ENCODE results near the gene TRAPPC5. TPM values are rescaled to one million over a fixed set of nuclear protein-coding genes. Genes with fewer than 3 reads are reported as not detected.

TRAPPC5 gene
- polyA plus RNA-seq, 3 donors, result 36.3 to 71.1 (median 62.5) TPM

DNA sequence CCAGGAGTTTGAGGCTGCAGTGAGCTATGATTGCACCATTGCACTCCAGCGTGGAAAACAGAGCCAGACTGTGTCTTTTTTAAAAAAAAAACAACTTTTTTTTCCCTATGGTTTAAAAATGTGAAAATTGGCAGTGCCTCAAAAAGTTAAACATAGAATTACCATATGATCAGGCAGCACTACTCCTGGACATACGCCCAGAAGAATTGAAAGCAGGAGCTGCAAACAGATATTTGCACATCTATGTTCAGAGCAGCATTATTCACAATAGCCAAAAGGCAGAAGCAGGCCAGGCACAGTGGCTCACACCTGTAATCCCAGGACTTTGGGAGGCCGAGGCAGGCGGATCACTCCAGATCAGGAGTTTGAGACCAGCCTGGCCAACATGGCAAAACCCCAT, 15.6 kb upstream of the TRAPPC5 start:
- no peak for DNase-seq (ENCODE audit: extremely low read depth in 1 of 11, low read depth in 9 of 11, low spot score in 4 of 11)

DNA sequence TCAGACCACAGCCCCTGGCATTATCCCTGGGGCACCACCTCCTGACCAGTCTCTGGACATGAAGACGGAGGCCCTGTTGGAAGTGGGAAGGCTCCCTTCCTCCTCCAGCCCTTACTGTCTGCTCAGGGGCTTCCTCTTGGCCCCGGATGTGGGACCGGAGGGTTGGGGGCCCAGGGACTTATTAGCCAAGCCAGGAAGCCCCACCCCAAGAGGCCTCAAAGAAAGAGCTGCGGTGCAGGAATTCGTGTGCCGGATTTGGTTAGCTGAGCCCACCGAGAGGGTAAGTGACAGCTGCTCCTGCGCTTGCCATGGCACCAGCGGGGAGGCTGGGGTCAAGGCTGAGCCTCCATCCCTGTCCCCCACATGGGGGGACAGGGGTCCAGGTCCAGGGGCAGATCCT, 11.8 kb upstream of the TRAPPC5 start, which contains the start of gene RETN:
Gene RETN, plus strand, starts transcription at position 208 of the 400 bp plus-strand sequence. CDS start 278 bp downstream, outside the sequence.
- no peak for DNase-seq (ENCODE audit: extremely low read depth in 1 of 11, low read depth in 9 of 11, low spot score in 4 of 11)

DNA sequence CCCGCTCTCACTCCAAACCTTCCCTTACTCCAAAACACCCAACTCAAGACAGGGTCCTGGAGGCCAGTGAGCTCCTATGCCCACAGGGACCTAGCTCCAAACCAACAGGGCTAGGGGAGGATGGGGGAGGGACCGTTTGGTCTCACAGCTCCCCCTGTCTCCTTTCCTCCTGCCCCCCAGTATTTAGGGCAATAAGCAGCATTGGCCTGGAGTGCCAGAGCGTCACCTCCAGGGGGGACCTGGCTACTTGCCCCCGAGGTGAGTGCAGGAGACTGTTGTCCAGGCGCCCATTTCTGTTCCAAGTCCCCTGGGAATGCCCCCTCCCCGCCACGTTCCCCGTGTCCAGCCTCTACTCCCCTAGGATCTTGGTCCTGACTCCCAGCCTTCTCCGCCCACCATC, 11.0 kb upstream of the TRAPPC5 start:
- no peak for DNase-seq (ENCODE audit: extremely low read depth in 1 of 11, low read depth in 9 of 11, low spot score in 4 of 11)

DNA sequence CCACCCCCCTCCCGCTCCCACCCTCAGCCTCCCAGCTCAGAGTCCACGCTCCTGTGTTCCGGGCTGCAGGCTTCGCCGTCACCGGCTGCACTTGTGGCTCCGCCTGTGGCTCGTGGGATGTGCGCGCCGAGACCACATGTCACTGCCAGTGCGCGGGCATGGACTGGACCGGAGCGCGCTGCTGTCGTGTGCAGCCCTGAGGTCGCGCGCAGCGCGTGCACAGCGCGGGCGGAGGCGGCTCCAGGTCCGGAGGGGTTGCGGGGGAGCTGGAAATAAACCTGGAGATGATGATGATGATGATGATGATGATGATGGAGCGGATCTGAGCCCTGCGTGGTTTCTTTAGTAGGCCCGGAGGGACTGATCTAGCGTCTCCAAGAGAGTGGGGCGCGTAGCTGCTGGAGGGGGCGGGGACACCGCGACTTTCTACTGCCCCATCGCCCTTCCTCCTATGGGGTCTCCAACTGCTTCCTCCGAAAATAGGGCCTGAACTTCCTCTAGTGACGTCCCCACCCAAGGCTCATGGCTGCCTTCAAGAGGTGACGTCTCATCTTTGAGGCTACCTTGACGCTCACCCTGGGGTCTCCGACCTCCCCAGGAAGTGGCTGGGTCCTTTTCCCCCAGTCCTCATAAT, 10.4 kb upstream of the TRAPPC5 start:
- peak in 1 of 11 donors; percentile 45 for DNase-seq (ENCODE audit: extremely low read depth in 1 of 11, low read depth in 9 of 11, low spot score in 4 of 11)

DNA sequence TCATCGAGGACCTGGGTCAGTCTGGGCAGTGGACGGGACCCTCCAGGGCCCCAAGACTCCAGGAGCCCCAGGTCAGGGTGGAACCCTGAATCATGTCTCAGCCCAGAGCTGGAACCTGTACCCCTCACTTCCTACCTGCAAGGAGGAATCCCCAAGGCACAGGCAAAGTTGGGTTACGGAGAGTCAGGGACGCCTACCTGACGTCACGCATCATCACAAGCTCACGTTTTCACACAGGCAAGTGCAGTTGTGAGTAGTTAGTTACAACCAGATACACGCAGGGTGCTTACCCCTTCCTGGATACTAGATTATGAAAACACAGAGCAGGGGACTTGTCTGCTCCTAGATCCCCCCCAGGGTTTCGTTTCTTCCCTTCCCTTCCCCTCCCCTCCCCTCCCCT, 9.8 kb upstream of the TRAPPC5 start:
- no peak for DNase-seq (ENCODE audit: extremely low read depth in 1 of 11, low read depth in 9 of 11, low spot score in 4 of 11)

DNA sequence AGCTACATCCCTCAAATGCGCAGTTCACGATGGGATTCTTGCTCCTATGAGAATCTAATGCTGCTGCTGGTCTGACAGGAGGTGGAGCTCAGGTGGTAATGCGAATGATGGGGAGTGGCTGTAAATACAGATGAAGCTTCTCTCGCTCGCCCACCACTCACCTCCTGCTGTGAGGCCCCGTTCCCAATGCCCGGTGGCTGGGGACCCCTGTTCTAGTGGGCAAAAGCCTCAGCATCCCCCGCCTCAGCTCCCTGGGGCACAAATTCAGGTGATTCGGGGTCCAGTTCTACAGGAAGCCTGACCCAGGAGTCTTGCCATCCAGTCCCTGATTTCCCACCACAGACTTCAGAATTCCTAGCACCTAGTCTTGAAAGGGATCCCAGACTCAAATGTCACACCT, 8.1 kb upstream of the TRAPPC5 start:
- DNase-seq (ENCODE audit: extremely low read depth in 1 of 11, low read depth in 9 of 11, low spot score in 4 of 11), result no peak

DNA sequence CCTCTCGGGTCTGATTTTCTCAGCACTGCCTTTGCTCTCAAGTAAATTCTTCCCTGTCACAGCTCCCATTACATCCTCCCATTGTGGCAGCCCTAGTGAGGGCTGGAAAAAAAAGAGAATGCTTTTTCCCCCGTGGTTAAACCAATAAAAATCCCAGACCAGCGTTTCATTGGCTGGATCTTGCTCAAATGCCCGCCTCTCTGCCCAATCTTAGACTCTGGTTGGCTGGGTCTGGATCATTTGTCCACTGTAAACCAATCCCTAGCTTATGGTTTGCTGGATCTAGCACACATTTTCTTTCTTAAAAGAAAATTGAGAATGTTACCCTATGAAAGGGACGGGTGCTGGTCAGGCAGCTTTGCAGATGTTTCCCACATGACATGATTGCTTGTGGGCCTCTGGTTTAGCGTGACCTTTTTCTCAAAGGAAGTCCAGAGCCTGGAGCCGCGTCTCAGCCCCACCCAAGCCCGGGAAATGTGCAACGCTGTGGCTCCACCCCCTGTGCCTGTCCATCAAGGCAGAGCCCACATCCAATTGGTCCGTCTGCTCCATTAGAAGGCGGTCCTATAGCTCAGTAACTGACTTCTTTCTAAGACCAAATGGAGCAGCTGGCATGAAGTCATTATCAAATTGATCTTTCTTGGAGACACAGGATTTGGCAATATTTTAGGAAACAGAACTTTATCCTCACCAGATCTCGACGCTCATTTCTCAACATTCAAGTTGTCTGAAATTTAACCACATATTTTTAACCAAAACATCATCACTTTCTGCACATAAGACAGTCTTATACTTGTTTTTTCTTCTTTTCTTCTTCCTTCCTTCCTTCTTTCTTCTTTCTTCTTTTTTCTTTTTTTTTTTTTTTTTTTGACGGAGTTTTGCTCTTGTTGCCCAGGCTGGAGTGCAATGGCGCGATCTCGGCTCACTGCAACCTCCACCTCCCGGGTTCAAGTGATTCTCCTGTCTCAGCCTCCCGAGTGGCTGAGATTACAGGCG, 6.3 kb upstream of the TRAPPC5 start:
- peak in 1 of 11 donors; percentile 19 for DNase-seq (ENCODE audit: extremely low read depth in 1 of 11, low read depth in 9 of 11, low spot score in 4 of 11)

DNA sequence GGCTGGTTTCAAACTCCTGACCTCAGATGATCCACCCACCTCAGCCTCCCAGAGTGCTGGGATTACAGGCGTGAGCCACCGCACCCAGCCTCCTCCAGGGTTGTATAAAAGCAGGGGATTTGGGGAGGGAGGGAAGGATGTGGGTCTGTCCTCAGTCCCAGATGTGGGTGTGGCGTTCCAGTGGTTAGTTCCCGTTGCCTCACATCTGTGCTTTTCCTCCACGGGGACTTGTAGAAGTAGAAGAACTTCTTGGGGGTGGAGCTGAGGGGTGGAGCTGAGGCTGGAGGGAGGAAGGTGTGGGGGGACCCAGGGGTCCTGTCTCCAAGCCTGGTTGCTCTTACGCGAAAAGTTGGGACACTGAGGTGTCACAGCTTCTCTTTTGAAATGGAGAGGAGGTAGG, 4.3 kb upstream of the TRAPPC5 start:
- no peak for DNase-seq (ENCODE audit: extremely low read depth in 1 of 11, low read depth in 9 of 11, low spot score in 4 of 11)

DNA sequence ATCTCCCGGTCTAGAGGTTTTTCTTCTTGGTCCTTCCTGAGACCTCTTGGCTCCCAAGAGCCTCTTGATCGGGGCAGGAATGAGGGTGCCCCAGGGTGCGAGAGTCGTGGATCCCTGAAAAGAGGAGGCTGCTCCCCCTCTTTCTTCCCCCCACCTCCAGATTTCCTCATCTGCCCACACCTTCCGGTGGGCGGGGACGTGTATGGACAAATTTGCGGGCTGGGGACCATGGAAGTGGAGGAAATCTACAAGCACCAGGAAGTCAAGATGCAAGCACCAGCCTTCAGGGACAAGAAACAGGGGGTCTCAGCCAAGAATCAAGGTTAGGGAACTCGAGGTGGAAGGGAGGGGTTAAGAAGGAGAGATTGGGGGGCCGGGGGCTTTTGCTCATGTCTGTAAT, 3.8 kb upstream of the TRAPPC5 start, which contains the start of gene MCEMP1:
Gene MCEMP1, plus strand, starts transcription at position 237 of the 400 bp plus-strand sequence. Its CDS starts 31 bp downstream, at position 268.
- no peak for DNase-seq (ENCODE audit: extremely low read depth in 1 of 11, low read depth in 9 of 11, low spot score in 4 of 11)

DNA sequence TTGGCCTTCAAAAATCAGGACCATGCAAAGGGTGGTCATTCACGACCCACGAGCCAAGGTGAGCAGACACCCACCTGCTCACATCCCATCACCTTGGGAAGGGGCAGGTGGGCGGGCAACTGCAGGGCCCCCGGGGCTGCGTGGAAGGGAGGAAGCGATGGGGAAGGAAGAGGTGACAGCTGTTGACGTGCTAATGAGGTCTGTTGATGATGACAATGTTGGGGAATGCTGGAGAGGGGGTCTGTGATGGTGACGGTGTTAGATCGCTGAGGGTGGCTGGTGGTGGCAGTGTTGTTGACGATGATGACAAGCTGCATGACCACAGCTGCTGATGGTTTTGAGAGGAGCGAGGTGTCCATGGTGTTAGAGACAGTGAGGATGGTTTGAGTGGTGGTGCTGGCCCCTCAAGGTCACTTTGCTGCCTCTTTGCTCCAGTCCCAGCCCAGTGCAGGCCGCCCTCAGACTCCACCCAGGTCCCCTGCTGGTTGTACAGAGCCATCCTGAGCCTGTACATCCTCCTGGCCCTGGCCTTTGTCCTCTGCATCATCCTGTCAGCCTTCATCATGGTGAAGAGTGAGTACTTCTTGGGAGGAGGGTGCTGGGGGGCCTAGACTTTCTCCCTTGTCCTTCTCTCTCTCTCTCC, 2.8 kb upstream of the TRAPPC5 start:
- no peak for DNase-seq (ENCODE audit: extremely low read depth in 1 of 11, low read depth in 9 of 11, low spot score in 4 of 11)

DNA sequence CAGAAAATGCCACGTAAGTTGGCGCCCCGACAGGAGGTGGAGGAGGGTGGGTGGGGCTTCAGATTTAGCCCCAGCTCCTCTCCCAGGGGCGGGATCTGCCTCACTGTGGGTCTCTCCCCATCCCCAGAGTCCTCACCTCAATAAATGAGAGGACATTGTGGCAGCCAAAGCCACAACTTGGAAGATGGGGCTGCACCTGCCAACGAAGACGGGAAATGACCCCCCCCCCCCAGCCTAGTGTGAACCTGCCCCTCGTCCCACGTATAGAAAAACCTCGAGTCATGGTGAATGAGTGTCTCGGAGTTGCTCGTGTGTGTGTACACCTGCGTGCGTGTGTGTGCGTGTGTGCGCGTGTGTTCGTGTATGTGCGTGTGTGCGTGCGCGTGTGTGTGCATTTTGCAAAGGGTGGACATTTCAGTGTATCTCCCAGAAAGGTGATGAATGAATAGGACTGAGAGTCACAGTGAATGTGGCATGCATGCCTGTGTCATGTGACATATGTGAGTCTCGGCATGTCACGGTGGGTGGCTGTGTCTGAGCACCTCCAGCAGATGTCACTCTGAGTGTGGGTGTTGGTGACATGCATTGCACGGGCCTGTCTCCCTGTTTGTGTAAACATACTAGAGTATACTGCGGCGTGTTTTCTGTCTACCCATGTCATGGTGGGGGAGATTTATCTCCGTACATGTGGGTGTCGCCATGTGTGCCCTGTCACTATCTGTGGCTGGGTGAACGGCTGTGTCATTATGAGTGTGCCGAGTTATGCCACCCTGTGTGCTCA, 1.5 kb upstream of the TRAPPC5 start:
- no peak for DNase-seq (ENCODE audit: extremely low read depth in 1 of 11, low read depth in 9 of 11, low spot score in 4 of 11)

DNA sequence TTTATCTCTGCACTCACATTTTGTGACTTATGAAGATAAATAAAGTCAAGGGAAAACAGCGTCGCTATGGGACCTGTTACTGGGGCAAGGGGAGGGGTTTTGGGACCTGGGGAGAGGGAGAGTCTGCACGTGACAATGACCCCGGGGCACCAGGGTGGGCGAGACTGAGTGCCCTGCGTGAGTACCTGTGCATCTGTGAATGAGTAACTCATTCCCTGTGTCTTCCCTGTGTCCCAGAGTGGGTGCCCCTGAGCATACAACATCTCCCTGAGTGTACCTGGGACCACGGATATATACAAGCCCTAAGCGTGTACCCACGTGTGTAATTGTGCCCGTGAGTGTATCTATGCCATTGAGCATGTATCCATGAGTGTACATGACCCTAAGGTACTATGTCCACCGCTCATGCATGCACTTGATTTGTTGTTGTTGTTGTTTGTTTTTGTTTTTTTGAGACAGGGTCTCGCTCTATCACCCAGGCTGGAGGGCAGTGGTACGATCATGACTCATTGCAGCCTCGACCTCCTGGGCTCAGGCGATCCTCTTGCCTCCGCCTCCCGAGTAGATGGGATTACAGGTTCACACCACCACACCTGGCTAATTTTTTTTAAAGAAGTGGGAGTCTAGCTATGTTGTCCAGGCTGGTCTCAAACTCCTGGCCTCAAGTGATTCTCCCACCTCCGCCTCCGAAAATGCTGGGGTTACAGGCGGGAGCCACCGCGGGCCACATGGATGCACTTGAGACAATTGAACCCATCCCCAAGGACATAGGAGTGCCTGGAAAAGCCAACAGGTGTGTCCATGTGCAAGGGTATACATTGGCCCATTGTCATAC, 645 bp upstream of the TRAPPC5 start:
- no peak for DNase-seq (ENCODE audit: extremely low read depth in 1 of 11, low read depth in 9 of 11, low spot score in 4 of 11)

DNA sequence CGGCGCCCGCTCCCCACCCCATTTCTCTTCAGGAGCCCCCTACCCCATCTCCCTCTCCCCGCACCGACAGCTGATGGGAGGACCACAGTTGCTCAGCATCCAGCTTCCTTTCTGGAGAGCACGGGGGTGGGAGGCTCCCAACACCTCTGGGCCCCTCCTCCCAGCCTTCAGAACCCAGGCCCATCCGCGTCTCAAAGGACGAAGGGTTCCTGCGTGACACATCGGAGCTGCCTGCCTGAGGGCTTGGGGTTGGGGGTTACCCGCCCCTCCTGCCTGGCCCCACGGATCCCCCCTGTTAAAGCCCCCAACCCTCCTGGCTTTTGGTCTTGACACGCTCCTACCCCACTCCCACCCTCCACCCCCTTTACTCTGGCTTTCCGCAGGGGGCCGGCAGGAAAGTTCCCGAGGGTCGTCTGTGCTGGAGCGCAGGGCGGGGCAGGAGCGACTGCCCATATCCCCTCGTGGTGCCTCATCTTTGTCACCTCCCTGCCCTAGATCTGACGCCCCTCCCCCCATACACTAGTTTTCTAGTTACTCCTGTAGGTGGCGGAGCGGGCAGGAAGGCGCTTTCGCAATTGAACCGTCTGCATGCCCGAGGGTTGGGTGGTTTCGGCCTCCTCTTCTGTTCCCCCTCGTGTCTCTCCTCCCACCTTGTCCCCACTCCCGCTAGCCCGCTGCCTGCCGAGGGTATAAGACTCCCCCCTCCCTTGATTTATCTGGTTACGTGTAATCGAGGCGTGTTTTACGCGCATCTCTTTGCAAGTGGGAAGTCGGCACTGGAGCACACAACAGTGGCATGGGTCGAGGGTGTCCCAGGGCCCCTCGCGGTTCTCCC, 924 bp downstream of the TRAPPC5 start:
- DNase-seq (ENCODE audit: extremely low read depth in 1 of 11, low read depth in 9 of 11, low spot score in 4 of 11), result peak in 7 of 11 donors; percentile 55 to 77 (median 74)

DNA sequence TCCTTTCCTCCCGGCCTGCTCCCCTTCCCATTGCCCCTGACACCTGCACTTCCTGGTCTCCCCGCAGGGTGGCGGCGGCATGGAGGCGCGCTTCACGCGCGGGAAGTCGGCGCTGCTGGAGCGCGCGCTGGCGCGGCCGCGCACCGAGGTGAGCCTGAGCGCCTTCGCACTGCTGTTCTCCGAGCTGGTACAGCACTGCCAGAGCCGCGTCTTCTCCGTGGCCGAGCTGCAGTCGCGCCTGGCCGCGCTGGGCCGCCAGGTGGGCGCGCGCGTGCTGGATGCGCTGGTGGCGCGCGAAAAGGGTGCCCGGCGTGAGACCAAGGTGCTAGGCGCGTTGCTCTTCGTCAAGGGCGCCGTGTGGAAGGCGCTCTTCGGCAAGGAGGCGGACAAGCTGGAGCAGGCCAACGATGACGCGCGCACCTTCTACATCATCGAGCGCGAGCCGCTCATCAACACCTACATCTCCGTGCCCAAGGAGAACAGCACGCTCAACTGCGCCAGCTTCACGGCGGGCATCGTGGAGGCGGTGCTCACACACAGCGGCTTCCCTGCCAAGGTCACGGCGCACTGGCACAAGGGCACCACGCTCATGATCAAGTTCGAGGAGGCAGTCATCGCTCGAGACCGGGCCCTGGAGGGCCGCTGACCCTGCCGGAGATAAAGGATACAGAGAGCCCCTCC, 1.7 kb downstream of the TRAPPC5 start:
- peak in 1 of 11 donors; percentile 24 for DNase-seq (ENCODE audit: extremely low read depth in 1 of 11, low read depth in 9 of 11, low spot score in 4 of 11)

DNA sequence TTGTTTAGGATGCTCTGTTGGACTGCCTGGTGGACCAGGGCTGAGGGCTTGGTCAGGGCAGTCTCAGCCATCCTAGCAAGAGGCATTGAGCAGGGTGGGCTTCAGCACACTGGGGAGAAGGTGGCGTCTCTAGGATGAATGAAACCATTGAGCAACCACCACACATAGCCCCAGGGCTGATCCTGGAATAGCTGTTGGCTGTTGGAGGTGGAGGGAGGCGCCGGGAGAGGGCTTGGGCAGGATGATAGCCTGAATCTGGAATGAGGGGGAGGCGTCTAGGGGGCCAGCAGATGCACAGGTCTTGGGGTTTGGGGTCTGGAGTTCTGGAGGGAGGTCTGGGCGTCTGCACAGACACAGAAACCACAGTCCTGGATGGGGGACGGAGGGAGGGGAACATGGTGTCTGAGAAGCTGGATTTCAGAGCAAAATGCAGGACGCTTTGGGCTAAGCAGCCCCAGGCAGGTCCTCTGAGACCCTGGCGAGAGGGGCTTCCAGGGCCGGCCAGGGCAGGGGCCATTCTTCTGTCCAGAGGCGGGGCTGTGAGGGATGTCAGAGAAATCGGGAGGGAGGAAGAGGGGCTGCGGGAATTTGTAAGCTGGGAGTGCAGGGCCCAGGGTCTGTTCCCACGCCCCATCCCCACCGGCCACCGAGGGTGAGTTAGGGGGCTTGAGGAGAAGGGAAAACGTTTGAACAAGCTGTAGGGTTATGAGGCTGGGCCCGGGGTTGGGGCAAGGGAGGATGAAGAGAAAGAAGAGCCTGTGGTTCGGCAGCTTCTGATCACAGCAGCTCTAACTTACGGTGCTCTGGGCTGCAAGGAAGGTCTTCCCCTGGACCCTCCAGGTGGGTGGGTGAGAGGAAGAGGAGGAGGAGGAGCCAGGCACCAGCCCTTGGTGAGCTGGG, 5.2 kb downstream of the TRAPPC5 start:
- no peak for DNase-seq (ENCODE audit: extremely low read depth in 1 of 11, low read depth in 9 of 11, low spot score in 4 of 11)

DNA sequence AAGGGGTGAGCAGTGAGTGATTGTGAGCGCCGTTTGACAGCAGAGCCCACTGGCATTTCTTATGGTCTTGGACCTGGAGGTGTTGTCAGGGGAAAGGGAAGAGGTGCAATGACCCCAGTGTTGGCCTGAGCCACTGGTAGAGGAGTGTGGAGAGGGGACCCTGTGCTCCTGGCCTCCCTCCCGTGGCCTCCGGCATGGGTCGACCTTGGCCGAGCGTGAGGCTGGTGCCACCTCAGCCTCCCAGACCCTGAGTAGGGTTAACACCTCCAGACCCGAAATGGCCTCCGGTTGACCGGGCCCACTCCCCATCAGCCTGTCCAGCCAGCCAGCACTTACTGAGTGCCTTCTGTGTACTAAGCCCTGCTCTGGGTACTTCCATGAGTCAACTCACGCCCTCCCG, 6.5 kb downstream of the TRAPPC5 start:
- no peak for DNase-seq (ENCODE audit: extremely low read depth in 1 of 11, low read depth in 9 of 11, low spot score in 4 of 11)

Measured in renal cortex interstitium (tissue), 11 donors.